Osteoblast (primary cell): ENCODE data around the gene MOG. TPM values are rescaled to one million over a fixed set of nuclear protein-coding genes. Genes with fewer than 3 reads are reported as not detected.

ENCODE experiments used
- DNase-seq: peaks from one replicate; pipeline ENCODE4 v3.0.0; 2011; ENCODE audit warnings: low spot score, mixed read lengths; ENCODE audit not compliant: insufficient read length; ENCODE audit errors: missing footprints
- H2AFZ ChIP-seq: 2 replicates; pipeline ENCODE4 v1.6.0; 2011; ENCODE audit warnings: mild to moderate bottlenecking, low read length
- H3K27ac ChIP-seq: 2 replicates; pipeline ENCODE4 v1.5.1; 2011; ENCODE audit warnings: mild to moderate bottlenecking, low read depth, low read length, moderate library complexity
- H3K27me3 ChIP-seq: 2 replicates; pipeline ENCODE4 v1.6.0; 2012; ENCODE audit warnings: mild to moderate bottlenecking, control low read depth, inconsistent platforms, low read length, moderate library complexity; ENCODE audit not compliant: insufficient read depth
- H3K36me3 ChIP-seq: 2 replicates; pipeline ENCODE4 v1.5.1; 2011; ENCODE audit warnings: mild to moderate bottlenecking, low read length, control low read depth, moderate library complexity; ENCODE audit not compliant: insufficient read depth
- H3K4me1 ChIP-seq: 2 replicates; pipeline ENCODE4 v1.5.1; 2011; ENCODE audit warnings: mild to moderate bottlenecking, low read length, control low read depth, moderate library complexity; ENCODE audit not compliant: insufficient read depth
- H3K4me2 ChIP-seq: 2 replicates; pipeline ENCODE4 v1.6.0; 2011; ENCODE audit warnings: mild to moderate bottlenecking, low read length; ENCODE audit not compliant: insufficient read depth
- H3K4me3 ChIP-seq: fragments of 200-600 bp; sonication (generic); 3 replicates; pipeline ENCODE4 v1.5.1; 2012; ENCODE audit warnings: mild to moderate bottlenecking, low read length, inconsistent platforms; ENCODE audit not compliant: insufficient read depth
- H3K79me2 ChIP-seq: 2 replicates; pipeline ENCODE4 v1.6.0; 2012; ENCODE audit warnings: mild to moderate bottlenecking, low read length, control low read depth, inconsistent platforms; ENCODE audit not compliant: insufficient read depth
- H3K9me3 ChIP-seq: 2 replicates; pipeline ENCODE4 v1.5.1; 2011; ENCODE audit warnings: low read depth, low read length, control low read depth
- H4K20me1 ChIP-seq: 2 replicates; pipeline ENCODE4 v1.6.0; 2012; ENCODE audit warnings: mild to moderate bottlenecking, low read length, control low read depth; ENCODE audit not compliant: insufficient read depth
- total RNA-seq: library from RNA; depleted of rRNA; stranded (reverse); fragments of >200 nt; gene quantifications from 2 replicates; pipeline ENCODE4 v1.2.3, GENCODE V29; 2012
- TF ChIP-seq, protein P1 (sequence below): IDR thresholded peaks from 2 replicates; pipeline ENCODE4 v1.5.1; 2011; ENCODE audit warnings: mild to moderate bottlenecking, low read depth, low read length, moderate library complexity; ENCODE audit errors: extremely low read depth

Gene MOG
- total RNA-seq, 1 donor: not detected

DNA sequence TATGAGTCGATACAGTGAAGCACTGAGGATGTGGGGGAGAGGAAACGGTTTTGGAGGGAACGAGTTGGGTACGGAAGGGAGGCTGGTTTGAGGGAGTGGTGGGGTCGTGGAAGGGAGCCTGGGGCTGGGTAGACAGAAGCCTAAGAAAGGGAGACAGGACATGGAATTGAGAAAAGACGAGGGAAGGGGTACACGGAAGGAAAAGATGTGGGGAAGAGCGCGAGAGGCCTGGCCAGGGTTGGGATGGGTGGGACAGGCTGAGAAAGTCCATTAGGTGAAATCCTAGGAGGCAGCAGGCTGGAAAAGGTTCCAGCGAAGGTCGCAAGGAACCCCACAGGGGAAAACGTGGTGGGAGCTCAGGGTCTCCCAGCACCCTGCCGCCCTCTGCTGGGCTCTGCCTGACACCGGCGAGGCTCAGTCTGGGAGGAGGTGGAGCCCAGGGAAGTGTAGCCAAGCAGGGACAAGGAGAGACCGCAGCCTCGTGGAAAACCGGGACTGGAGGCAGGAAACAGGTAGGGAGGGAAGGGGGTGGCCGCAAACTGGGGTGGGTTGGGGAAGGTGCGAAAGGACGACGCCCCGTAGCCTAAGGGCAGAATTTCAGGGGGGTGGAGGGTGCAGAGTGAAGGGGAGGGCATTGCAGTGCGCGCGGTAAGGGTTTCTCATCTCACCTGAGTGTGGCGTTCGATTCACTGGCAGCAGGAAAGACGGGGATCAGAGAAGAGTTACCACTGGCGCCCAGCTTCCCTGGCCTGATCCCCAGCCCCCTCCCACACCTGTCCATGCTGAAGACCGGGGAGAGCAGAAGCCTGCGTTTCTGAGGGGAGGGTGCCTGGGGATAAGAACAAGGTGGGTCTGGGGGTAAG lies 28.2 kb upstream of the MOG start:
- Histone ChIP-seq H3K4me3 (peak overlapping the region; percentile 81), H4K20me1 (peaks cover 12% of the 10 kb centered on the region), H3K27ac (peak overlapping the region; percentile 60)

DNA sequence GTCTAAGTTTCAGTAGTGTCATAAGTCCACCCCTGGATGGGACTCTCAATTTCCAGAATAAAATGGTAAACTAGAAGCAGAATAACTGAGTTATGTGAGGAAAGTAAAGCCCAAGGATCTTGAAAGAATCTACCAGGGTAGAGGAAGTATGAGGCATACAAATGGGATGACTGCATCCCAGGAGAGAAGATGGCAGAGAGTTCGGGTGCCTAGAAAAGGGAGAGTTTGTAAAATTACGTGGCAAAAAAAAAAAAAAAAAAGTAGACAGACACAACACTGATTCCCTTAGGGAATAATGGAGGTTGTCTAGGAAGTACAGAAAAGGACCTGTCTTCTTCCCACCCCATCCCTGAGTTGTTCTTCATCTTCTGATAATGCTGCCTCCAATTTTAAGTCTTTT lies 27.3 kb upstream of the MOG start:
- DNase-seq: peak; percentile 87
- H3K79me2 ChIP-seq: peaks cover 3% of the 10 kb centered on the region
- H3K4me2 ChIP-seq: peak overlapping the region; percentile 90
- H3K36me3 ChIP-seq: no peaks in the 10 kb centered on the region
- H3K4me3 ChIP-seq: no peak overlapping the region
- peaks cover 12% of the 10 kb centered on the region for H4K20me1 ChIP-seq
- peaks cover 24% of the 10 kb centered on the region for H3K4me1 ChIP-seq
- no peak overlapping the region for H2AFZ ChIP-seq
- TF ChIP-seq, protein P1, sequence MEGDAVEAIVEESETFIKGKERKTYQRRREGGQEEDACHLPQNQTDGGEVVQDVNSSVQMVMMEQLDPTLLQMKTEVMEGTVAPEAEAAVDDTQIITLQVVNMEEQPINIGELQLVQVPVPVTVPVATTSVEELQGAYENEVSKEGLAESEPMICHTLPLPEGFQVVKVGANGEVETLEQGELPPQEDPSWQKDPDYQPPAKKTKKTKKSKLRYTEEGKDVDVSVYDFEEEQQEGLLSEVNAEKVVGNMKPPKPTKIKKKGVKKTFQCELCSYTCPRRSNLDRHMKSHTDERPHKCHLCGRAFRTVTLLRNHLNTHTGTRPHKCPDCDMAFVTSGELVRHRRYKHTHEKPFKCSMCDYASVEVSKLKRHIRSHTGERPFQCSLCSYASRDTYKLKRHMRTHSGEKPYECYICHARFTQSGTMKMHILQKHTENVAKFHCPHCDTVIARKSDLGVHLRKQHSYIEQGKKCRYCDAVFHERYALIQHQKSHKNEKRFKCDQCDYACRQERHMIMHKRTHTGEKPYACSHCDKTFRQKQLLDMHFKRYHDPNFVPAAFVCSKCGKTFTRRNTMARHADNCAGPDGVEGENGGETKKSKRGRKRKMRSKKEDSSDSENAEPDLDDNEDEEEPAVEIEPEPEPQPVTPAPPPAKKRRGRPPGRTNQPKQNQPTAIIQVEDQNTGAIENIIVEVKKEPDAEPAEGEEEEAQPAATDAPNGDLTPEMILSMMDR: no peak
- H3K27ac ChIP-seq: no peak overlapping the region
- no peaks in the 10 kb centered on the region for H3K27me3 ChIP-seq
- no peaks in the 10 kb centered on the region for H3K9me3 ChIP-seq

More for the DNA sequence above, 28.2 kb upstream of the MOG start:
- no peaks in the 10 kb centered on the region for H3K36me3 ChIP-seq
- peak; percentile 96 for DNase-seq
- H3K27me3 ChIP-seq: no peaks in the 10 kb centered on the region
- H3K9me3 ChIP-seq: no peaks in the 10 kb centered on the region
- peaks cover 24% of the 10 kb centered on the region for H3K4me1 ChIP-seq
- H3K79me2 ChIP-seq: peaks cover 3% of the 10 kb centered on the region
- TF ChIP-seq, protein P1: peak; percentile 62
- H2AFZ ChIP-seq: peak overlapping the region; percentile 85
- peak overlapping the region; percentile 90 for H3K4me2 ChIP-seq

DNA sequence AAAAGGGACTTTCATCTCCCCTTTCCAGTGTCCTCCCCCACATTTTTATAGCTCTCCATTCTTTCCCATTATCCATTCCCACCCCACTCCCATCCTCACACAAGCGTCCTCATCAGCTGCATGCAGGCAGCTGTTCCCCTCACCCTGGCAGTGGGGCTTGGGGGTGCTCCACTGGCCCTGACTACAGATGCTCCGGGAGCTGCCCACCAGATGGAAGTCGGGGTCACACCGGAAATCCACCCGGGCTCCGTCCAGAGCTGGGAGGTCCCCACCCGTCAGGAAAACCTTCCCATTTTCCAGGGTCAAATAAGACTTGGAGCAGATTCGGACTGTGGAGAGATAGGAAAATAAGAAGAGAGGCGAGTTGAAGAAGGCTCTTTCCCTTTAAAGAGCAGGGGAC lies 26.6 kb upstream of the MOG start:
- H3K4me3 ChIP-seq: no peak overlapping the region
- H3K4me2 ChIP-seq: no peak overlapping the region
- H3K9me3 ChIP-seq: no peaks in the 10 kb centered on the region
- H3K27me3 ChIP-seq: no peaks in the 10 kb centered on the region
- TF ChIP-seq, protein P1: no peak
- peaks cover 24% of the 10 kb centered on the region for H3K4me1 ChIP-seq
- no peak overlapping the region for H3K27ac ChIP-seq
- no peak overlapping the region for H2AFZ ChIP-seq
- H3K79me2 ChIP-seq: peaks cover 3% of the 10 kb centered on the region
- H3K36me3 ChIP-seq: no peaks in the 10 kb centered on the region
- peaks cover 12% of the 10 kb centered on the region for H4K20me1 ChIP-seq
- peak; percentile 3 for DNase-seq

DNA sequence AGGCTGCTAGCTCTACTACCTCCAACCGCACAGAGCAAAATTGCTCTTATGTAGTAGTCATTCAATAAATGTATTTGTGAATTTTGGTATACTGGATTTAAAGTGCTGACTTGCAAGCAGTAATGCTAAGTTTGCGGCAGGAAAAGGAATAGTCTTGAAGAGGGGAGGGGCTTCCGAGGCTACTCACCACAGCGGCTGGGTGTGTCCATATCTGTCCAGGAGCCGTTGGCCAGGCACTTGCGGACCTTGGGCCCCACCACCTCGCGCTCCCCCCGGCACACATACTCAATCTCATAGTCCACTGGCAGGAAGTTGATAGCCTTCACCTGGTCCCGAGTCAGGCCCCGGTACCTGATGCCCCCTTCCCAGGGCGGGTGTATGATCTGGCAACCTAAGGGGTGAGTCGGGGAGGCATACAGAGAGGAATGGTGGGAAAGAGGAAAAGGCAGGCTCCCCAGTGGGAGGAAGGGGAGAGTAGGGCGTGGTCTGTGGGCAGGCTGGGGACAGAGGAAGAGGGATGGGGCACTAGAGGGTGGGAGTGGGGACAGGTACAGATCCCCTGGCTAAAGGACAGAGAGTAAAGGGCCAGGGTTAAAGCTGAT lies 25.6 kb upstream of the MOG start:
- no peak overlapping the region for H3K27ac ChIP-seq

More for the DNA sequence above, 25.6 kb upstream of the MOG start:
- TF ChIP-seq, protein P1: no peak
- Histone ChIP-seq H3K27me3 (no peaks in the 10 kb centered on the region), H4K20me1 (peaks cover 7% of the 10 kb centered on the region), H2AFZ (no peak overlapping the region), H3K79me2 (peaks cover 3% of the 10 kb centered on the region), H3K4me2 (peak overlapping the region; percentile 89), H3K4me3 (no peak overlapping the region), H3K36me3 (no peaks in the 10 kb centered on the region), H3K4me1 (peaks cover 24% of the 10 kb centered on the region), H3K9me3 (no peaks in the 10 kb centered on the region)
- DNase-seq: peak; percentile 61
